K562 (cell line): ENCODE measurements around the gene SLC31A2. TPM values are rescaled to one million over a fixed set of nuclear protein-coding genes. Genes with fewer than 3 reads are reported as not detected.

Experiments
- CHD2 ChIP-seq: IDR thresholded peaks from 2 replicates; pipeline ENCODE4 v1.6.1; 2011; ENCODE audit warnings: low read depth, low read length
- CREM ChIP-seq: IDR thresholded peaks from 2 replicates; pipeline ENCODE4 v1.6.1; 2014; ENCODE audit warnings: antibody characterized with exemption, low read depth
- E2F3 ChIP-seq: fragments of 250-450 bp; sonication (Bioruptor Pico); IDR thresholded peaks from 2 replicates; pipeline ENCODE4 v1.4.0; 2020; ENCODE audit warnings: mild to moderate bottlenecking
- ELF1 ChIP-seq: fragments of 200-800 bp; sonication (Bioruptor generic); IDR thresholded peaks from 2 replicates; pipeline ENCODE4 v1.6.1; 2016; ENCODE audit warnings: missing genetic modification characterization, missing compliant biosample characterization
- FOSL1 ChIP-seq: fragments of 200-800 bp; sonication (Bioruptor generic); conservative IDR thresholded peaks from 2 replicates; pipeline ENCODE4 v1.6.1; 2016; ENCODE audit warnings: missing genetic modification characterization, missing compliant biosample characterization
- FOXP1 ChIP-seq: sonication (generic); formaldehyde crosslinking; IDR thresholded peaks from 2 replicates; pipeline ENCODE4 v1.8.0; 2022; ENCODE audit warnings: mild to moderate bottlenecking, missing genetic modification reagents
- HDAC1 ChIP-seq, 2 experiments: fragments of 450-650 bp; IDR thresholded peaks; 2 replicates each; pipeline ENCODE4 v1.6.1; 2016 to 2017; ENCODE audit warnings: inconsistent platforms in 1 of 2, mild to moderate bottlenecking in 1 of 2, moderate library complexity in 1 of 2
- MAX ChIP-seq: sonication (generic); formaldehyde crosslinking; IDR thresholded peaks from 2 replicates; pipeline ENCODE4 v1.9.0; 2022; ENCODE audit warnings: mild to moderate bottlenecking, missing genetic modification reagents
- MAZ ChIP-seq, 2 experiments: fragments of 450-650 bp in 1 of 2; sonication (generic) in 1 of 2; formaldehyde crosslinking; IDR thresholded peaks in 1 of 2; conservative IDR thresholded peaks in 1 of 2; 2 replicates each; pipeline versions ENCODE4 v1.4.0 to v1.5.0; 2020; ENCODE audit warnings: mild to moderate bottlenecking in 1 of 2, missing genetic modification reagents in 1 of 2
- MITF ChIP-seq: IDR thresholded peaks from 2 replicates; pipeline ENCODE4 v1.6.1; 2014; ENCODE audit warnings: antibody characterized with exemption
- NCOA2 ChIP-seq, 2 experiments: fragments of 450-650 bp; IDR thresholded peaks; 2 replicates each; pipeline ENCODE4 v1.6.1; 2018; ENCODE audit warnings: mild to moderate bottlenecking in 2 of 2, moderate library complexity in 1 of 2; ENCODE audit not compliant: partially characterized antibody in 2 of 2
- POLR2A ChIP-seq: fragments of 450-650 bp; conservative IDR thresholded peaks from 2 replicates; pipeline ENCODE4 v1.6.1; 2016
- SIN3A ChIP-seq, 2 experiments: fragments of 150-350 bp in 1 of 2; IDR thresholded peaks; 2 replicates each; pipeline ENCODE4 v1.6.1; 2011 to 2016; ENCODE audit warnings: borderline replicate concordance in 2 of 2, low read depth in 2 of 2, low read length in 2 of 2, mild to moderate bottlenecking in 2 of 2, moderate library complexity in 2 of 2; ENCODE audit not compliant: control insufficient read depth in 1 of 2
- TAF7 ChIP-seq: fragments of 450-650 bp; IDR thresholded peaks from 2 replicates; pipeline ENCODE4 v1.6.1; 2016; ENCODE audit warnings: missing genetic modification characterization, missing compliant biosample characterization
- TEAD1 ChIP-seq, 2 experiments: fragments of 450-650 bp in 1 of 2; sonication (generic) in 1 of 2; formaldehyde crosslinking; IDR thresholded peaks; 2 replicates each; pipeline versions ENCODE4 v1.4.0 to v1.8.0; 2020 to 2022; ENCODE audit warnings: mild to moderate bottlenecking in 2 of 2, missing genetic modification reagents in 1 of 2
- TFAP4 ChIP-seq: sonication (generic); formaldehyde crosslinking; IDR thresholded peaks from 2 replicates; pipeline ENCODE4 v1.8.0; 2022; ENCODE audit warnings: missing genetic modification reagents, mild to moderate bottlenecking, moderate library complexity, borderline replicate concordance
- TOE1 ChIP-seq, 2 experiments: fragments of 450-650 bp in 1 of 2; sonication (generic) in 1 of 2; formaldehyde crosslinking in 1 of 2; IDR thresholded peaks; 2 replicates each; pipeline versions ENCODE4 v1.7.1 to v1.8.0; 2016 to 2022; ENCODE audit warnings: borderline replicate concordance in 2 of 2, mild to moderate bottlenecking in 2 of 2, antibody characterized with exemption in 1 of 2, inconsistent platforms in 1 of 2, low read depth in 1 of 2, missing genetic modification reagents in 1 of 2, moderate library complexity in 1 of 2
- VEZF1 ChIP-seq: fragments of 200-800 bp; sonication (Bioruptor generic); IDR thresholded peaks from 2 replicates; pipeline ENCODE4 v1.6.1; 2017; ENCODE audit warnings: missing genetic modification characterization, missing compliant biosample characterization
- ZBTB7A ChIP-seq: IDR thresholded peaks from 2 replicates; pipeline ENCODE4 v1.6.1; 2011; ENCODE audit warnings: low read depth, mild to moderate bottlenecking, low read length, moderate library complexity, borderline replicate concordance; ENCODE audit not compliant: control insufficient read depth
- ZKSCAN1 ChIP-seq: fragments of 150-350 bp; IDR thresholded peaks from 2 replicates; pipeline ENCODE4 v1.6.1; 2016; ENCODE audit warnings: low read depth, low read length
- ZNF316 ChIP-seq: fragments of 450-650 bp; IDR thresholded peaks from 2 replicates; pipeline ENCODE4 v1.6.1; 2016
- ZNF57 ChIP-seq: fragments of 450-650 bp; formaldehyde crosslinking; IDR thresholded peaks from 2 replicates; pipeline ENCODE4 v1.4.0; 2020; ENCODE audit warnings: mild to moderate bottlenecking, moderate library complexity
- polyA plus RNA-seq, 8 experiments: library from polyadenylated mRNA; depleted of rRNA in 4 of 8; stranded (reverse) in 5 of 8; unstranded in 3 of 8; fragments of >200 nt; fragmentation: Nextera tagmentation in 2 of 8; fragmentation: Illumina TruSeq in 1 of 8; extraction: Ambion mirVana in 2 of 8; extraction: Trizol in 1 of 8; gene quantifications; 2 replicates each; pipeline versions ENCODE4 v1.2.1 to v1.2.3, GENCODE V29; 2011 to 2014; ENCODE audit warnings: inconsistent platforms in 1 of 8, missing spikeins in 1 of 8
- total RNA-seq, 7 experiments: library from RNA; depleted of rRNA in 6 of 7; stranded (reverse); fragments of >200 nt in 6 of 7; fragmentation: Illumina TruSeq in 2 of 7; extraction: Trizol in 2 of 7; gene quantifications; 2 replicates each; pipeline versions ENCODE4 v1.2.1 to v1.2.3, GENCODE V29; 2011 to 2021; ENCODE audit warnings: low replicate concordance in 1 of 7

SLC31A2 gene
- total and polyA plus RNA-seq, 9 of the 15 experiments (the other 6 are each of a cell fraction or from before 2014, with no cell fraction given) = 1.5 to 4.3 (median 2.3) TPM

GRCh38 chr9:113150670-113151611 is at the start of gene SLC31A2 (continued):
- TF ChIP-seq ELF1 (tag) (no peak), FOSL1 (tag) (peak; percentile 22; the same call in 1 of the 2 replicates), TEAD1 (CRISPR knock-in tag; IDR thresholded peaks at IDR 0.05) (peak in 1 of 2 experiments; percentile 78; a peak in 1 of 4 replicates), ZKSCAN1 (0 out of 2 replicates have a peak, but pooled peaks have one; percentile 27), TFAP4 (peak; percentile 60), ZBTB7A (peak; percentile 80; the same call in 1 of the 2 replicates), FOXP1 (CRISPR knock-in tag) (peak; percentile 94), ZNF316 (no peak), VEZF1 (CRISPR knock-in tag) (peak; percentile 27), NCOA2 (IDR thresholded peaks at IDR 0.05; ENCODE audit: partially characterized antibody in 2 of 2) (no peak), TOE1 (IDR thresholded peaks at IDR 0.05; ENCODE audit: borderline replicate concordance) (peak; percentile 95; the same call in 1 of the 2 replicates), TOE1 (CRISPR knock-in tag; IDR thresholded peaks at IDR 0.05; ENCODE audit: borderline replicate concordance, low read depth) (peak; percentile 34; the same call in 1 of the 2 replicates), ZNF57 (CRISPR knock-in tag) (no peak), POLR2A (peak; percentile 70), SIN3A (IDR thresholded peaks at IDR 0.05; ENCODE audit: borderline replicate concordance in 2 of 2, control insufficient read depth in 1 of 2, low read depth in 2 of 2, low read length in 2 of 2) (peak; percentile 14 to 61; a peak in 1 of 4 replicates), CREM (peak; percentile 86), MAX (CRISPR knock-in tag) (peak; percentile 98), HDAC1 (IDR thresholded peaks at IDR 0.05) (0 out of 4 replicates have a peak, but pooled peaks of 1 of the 2 experiments have one; percentile 37), MAZ (CRISPR knock-in tag; conservative IDR thresholded peaks at IDR 0.05 in 1 of 2, IDR thresholded peaks at IDR 0.05 in 1 of 2) (0 out of 4 replicates have a peak, but pooled peaks have one; percentile 34 to 54), E2F3 (CRISPR knock-in tag) (0 out of 2 replicates have a peak, but pooled peaks have one; percentile 41), TAF7 (tag) (no peak), CHD2 (peak; percentile 22; the same call in 1 of the 2 replicates), MITF (no peak)
